B cell (primary cell): Measurements from ENCODE around the gene RTN4IP1. TPM values are rescaled to one million over a fixed set of nuclear protein-coding genes. Genes with fewer than 3 reads are reported as not detected.

Experiments used
- ATAC-seq: fragments of 200-7000 bp; cut with Tn5 transposase; one replicate; pipeline ENCODE4 v1.10.0; 2021; ENCODE audit warnings: low read depth, mild to moderate bottlenecking, moderate number of reproducible peaks, moderate library complexity
- CTCF ChIA-PET: fragments of 350-600 bp; sonication (Branson Sonifier 250); formaldehyde crosslinking; loops from one replicate; lab custom pipeline; 2021; ENCODE audit warnings: antibody characterized with exemption, inconsistent platforms; lab: Charles Lee
- POLR2A ChIA-PET: fragments of 350-600 bp; sonication (Branson Sonifier 250); formaldehyde crosslinking; loops from one replicate; lab custom pipeline; 2021; ENCODE audit warnings: antibody characterized with exemption; lab: Charles Lee
- DNase-seq: peaks from one replicate; pipeline ENCODE4 v3.0.0; 2013
- H2AFZ ChIP-seq: 2 replicates; pipeline ENCODE4 v1.6.1; 2012; ENCODE audit warnings: mild to moderate bottlenecking, low read depth, low read length; ENCODE audit not compliant: insufficient read depth, poor library complexity, severe bottlenecking
- H3K27ac ChIP-seq, 2 donors: 1 replicate in 1 of 2; 2 replicates in 1 of 2; pipeline ENCODE4 v1.5.1; 2012 to 2013; ENCODE audit warnings: low read length in 2 of 2, mild to moderate bottlenecking in 2 of 2, moderate library complexity in 1 of 2
- H3K27me3 ChIP-seq, 4 experiments: fragments of 200-600 bp in 1 of 4; sonication (generic) in 1 of 4; replicated peaks in 1 of 4; 1 replicate in 2 of 4; 2 replicates in 2 of 4; pipeline versions ENCODE4 v1.6.1 to v1.7.0; 2013 to 2016; ENCODE audit warnings: low read length in 3 of 4, mild to moderate bottlenecking in 2 of 4, mixed read lengths in 1 of 4, moderate library complexity in 1 of 4; ENCODE audit not compliant: insufficient read depth in 4 of 4, control insufficient read depth in 3 of 4; ENCODE audit errors: control extremely low read depth in 1 of 4
- H3K36me3 ChIP-seq, 2 experiments: replicated peaks in 1 of 2; 1 replicate in 1 of 2; 2 replicates in 1 of 2; pipeline versions ENCODE4 v1.6.1 to v1.7.1; 2013; ENCODE audit warnings: low read length in 1 of 2; ENCODE audit not compliant: insufficient read depth in 2 of 2, control insufficient read depth in 1 of 2; ENCODE audit errors: control extremely low read depth in 1 of 2, extremely low read depth in 1 of 2
- H3K4me1 ChIP-seq, 2 donors: fragments of 200-600 bp in 1 of 2; sonication (generic) in 1 of 2; 1 replicate in 1 of 2; 2 replicates in 1 of 2; pipeline versions ENCODE4 v1.5.1 to v1.6.1; 2013 to 2017; ENCODE audit warnings: low read length in 2 of 2; ENCODE audit not compliant: control insufficient read depth in 2 of 2, insufficient read depth in 2 of 2
- H3K4me2 ChIP-seq: replicated peaks from 2 replicates; pipeline ENCODE3; 2012; ENCODE audit warnings: mild to moderate bottlenecking, low read depth, low read length; ENCODE audit not compliant: poor library complexity, severe bottlenecking
- H3K4me3 ChIP-seq, 5 experiments: fragments of 200-600 bp in 1 of 5; sonication (generic) in 1 of 5; 1 replicate in 3 of 5; 2 replicates in 2 of 5; pipeline versions ENCODE4 v1.5.1 to v1.7.0; 2011 to 2016; ENCODE audit warnings: low read length in 4 of 5, mild to moderate bottlenecking in 4 of 5, low read depth in 2 of 5, control low read depth in 1 of 5, moderate library complexity in 1 of 5; ENCODE audit not compliant: insufficient read depth in 1 of 5; ENCODE audit errors: control extremely low read depth in 1 of 5, extremely low read depth in 1 of 5
- H3K79me2 ChIP-seq: fragments of 200-600 bp; sonication (generic); one replicate; pipeline ENCODE4 v1.6.0; 2016; ENCODE audit warnings: low read length; ENCODE audit not compliant: control insufficient read depth, insufficient read depth
- H3K9ac ChIP-seq: fragments of 200-600 bp; sonication (generic); 2 replicates; pipeline ENCODE4 v1.6.1; 2017; ENCODE audit warnings: mild to moderate bottlenecking, low read length, moderate library complexity
- H3K9me3 ChIP-seq, 3 donors: one replicate each; pipeline versions ENCODE4 v1.6.1 to v1.7.1; 2013; ENCODE audit warnings: low read length in 2 of 3; ENCODE audit not compliant: control insufficient read depth in 2 of 3, insufficient read depth in 1 of 3; ENCODE audit errors: control extremely low read depth in 1 of 3
- H4K20me1 ChIP-seq: 2 replicates; pipeline ENCODE4 v1.6.0; 2012; ENCODE audit warnings: mild to moderate bottlenecking, low read length; ENCODE audit not compliant: insufficient read depth, control insufficient read depth, poor library complexity, severe bottlenecking
- H3K27ac Mint-ChIP-seq: one replicate; pipeline ENCODE4 v1.8.0; 2021; ENCODE audit warnings: mixed read lengths
- H3K27me3 Mint-ChIP-seq: one replicate; pipeline ENCODE4 v1.8.0; 2021; ENCODE audit warnings: mixed read lengths
- H3K4me1 Mint-ChIP-seq: one replicate; pipeline ENCODE4 v1.8.0; 2021; ENCODE audit warnings: mixed read lengths
- H3K4me3 Mint-ChIP-seq: one replicate; pipeline ENCODE4 v1.8.0; 2021; ENCODE audit warnings: mixed read lengths
- H3K9me3 Mint-ChIP-seq: one replicate; pipeline ENCODE4 v1.8.0; 2022; ENCODE audit warnings: mixed read lengths; ENCODE audit not compliant: insufficient read depth
- EZH2 ChIP-seq: IDR thresholded peaks from 2 replicates; pipeline ENCODE4 v1.6.1; 2012; ENCODE audit warnings: borderline replicate concordance, low read depth, mild to moderate bottlenecking, moderate library complexity, low read length; ENCODE audit not compliant: insufficient read depth, poor library complexity, severe bottlenecking
- WGBS: methylation state at CpG from one replicate; pipeline ENCODE4 v1.1.5; 2013; ENCODE audit warnings: missing lambda C conversion rate; ENCODE audit not compliant: insufficient coverage; 5-methylcytosine and 5-hydroxymethylcytosine counted together
- intact Hi-C: fragments of 100-400 bp; cut with micrococcal nuclease; formaldehyde crosslinking; loops from one replicate; pipeline ENCODE4 v1.10.0; 2022
- polyA plus RNA-seq: library from polyadenylated mRNA; depleted of rRNA; stranded (reverse); fragments of >200 nt; gene quantifications from 2 replicates; pipeline ENCODE4 v1.2.3, GENCODE V29; 2012
- total RNA-seq, 2 donors: library from RNA; stranded (reverse); fragments of 120-200 nt in 1 of 2; gene quantifications; 1 replicate in 1 of 2; 2 replicates in 1 of 2; pipeline versions ENCODE4 v1.2.3 to v1.2.4, GENCODE V29; 2013 to 2022
- TF ChIP-seq, protein P1 (sequence below): fragments of 200-600 bp; IDR thresholded peaks from one replicate; pipeline ENCODE4 v1.8.0; 2022; ENCODE audit warnings: antibody characterized with exemption, mild to moderate bottlenecking

The RTN4IP1 gene
- total and polyA plus RNA-seq, 2 donors (not counting 1 experiment from before 2014, with no cell fraction given) = 9.4 to 12.1 TPM

DNA sequence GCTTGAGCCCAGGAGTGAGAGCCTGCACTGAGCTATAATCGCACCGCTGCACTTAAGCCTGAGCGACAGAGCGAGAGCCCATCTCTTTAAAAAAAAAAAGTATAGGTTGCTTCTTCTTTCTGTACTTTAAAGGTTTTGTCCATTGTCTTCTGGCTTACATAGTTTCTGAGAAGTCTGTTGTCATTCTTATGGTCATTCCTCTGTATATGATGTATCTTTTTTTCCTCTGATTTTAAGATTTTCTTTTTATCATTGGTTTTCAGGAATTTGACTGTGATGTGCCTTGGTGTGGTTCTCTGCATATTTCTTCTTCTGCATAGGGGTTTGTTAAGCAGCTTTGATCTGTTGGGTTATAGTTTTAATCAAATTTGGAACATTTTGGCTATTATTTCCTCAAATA lies 29.2 kb upstream of the RTN4IP1 start:
- Histone ChIP-seq H3K27ac (peak overlapping the region in 1 of 2 donors; percentile 46), H2AFZ (no peak overlapping the region), H4K20me1 (no peaks in the 10 kb centered on the region), H3K9ac (no peak overlapping the region), H3K4me3 (no peak overlapping the region), H3K27me3 (no peaks in the 10 kb centered on the region), H3K36me3 (peaks cover 21 to 88% of the 10 kb centered on the region in 2 experiments), H3K79me2 (peaks cover 55% of the 10 kb centered on the region), H3K4me2 (no peak overlapping the region), H3K4me1 (peaks cover 7 to 10% of the 10 kb centered on the region in 2 donors), H3K9me3 (peaks cover 5 to 13% (median 12%) of the 10 kb centered on the region in 3 donors)
- Mint-ChIP-seq H3K9me3 (peaks cover 4% of the 10 kb centered on the region), H3K27me3 (no peaks in the 10 kb centered on the region), H3K27ac (no peak overlapping the region), H3K4me3 (no peak overlapping the region), H3K4me1 (peaks cover 33% of the 10 kb centered on the region)
- ChIA-PET POLR2A (no interaction called here), CTCF (interaction anchor here (0.7 to 1.9 kb wide), 6 partner anchors 8 to 322 kb away, joined by 3 to 6 read pairs (median 3); no protein-coding TSS in a partner anchor)
- DNase-seq (peak; percentile 24), ATAC-seq (no peak)
- TF ChIP-seq EZH2 = no peak
- TF ChIP-seq, protein P1, sequence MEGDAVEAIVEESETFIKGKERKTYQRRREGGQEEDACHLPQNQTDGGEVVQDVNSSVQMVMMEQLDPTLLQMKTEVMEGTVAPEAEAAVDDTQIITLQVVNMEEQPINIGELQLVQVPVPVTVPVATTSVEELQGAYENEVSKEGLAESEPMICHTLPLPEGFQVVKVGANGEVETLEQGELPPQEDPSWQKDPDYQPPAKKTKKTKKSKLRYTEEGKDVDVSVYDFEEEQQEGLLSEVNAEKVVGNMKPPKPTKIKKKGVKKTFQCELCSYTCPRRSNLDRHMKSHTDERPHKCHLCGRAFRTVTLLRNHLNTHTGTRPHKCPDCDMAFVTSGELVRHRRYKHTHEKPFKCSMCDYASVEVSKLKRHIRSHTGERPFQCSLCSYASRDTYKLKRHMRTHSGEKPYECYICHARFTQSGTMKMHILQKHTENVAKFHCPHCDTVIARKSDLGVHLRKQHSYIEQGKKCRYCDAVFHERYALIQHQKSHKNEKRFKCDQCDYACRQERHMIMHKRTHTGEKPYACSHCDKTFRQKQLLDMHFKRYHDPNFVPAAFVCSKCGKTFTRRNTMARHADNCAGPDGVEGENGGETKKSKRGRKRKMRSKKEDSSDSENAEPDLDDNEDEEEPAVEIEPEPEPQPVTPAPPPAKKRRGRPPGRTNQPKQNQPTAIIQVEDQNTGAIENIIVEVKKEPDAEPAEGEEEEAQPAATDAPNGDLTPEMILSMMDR = no peak
- intact Hi-C loops = no loop called here
- WGBS = no CpG with 5 or more reads among the region's 4 CpGs

DNA sequence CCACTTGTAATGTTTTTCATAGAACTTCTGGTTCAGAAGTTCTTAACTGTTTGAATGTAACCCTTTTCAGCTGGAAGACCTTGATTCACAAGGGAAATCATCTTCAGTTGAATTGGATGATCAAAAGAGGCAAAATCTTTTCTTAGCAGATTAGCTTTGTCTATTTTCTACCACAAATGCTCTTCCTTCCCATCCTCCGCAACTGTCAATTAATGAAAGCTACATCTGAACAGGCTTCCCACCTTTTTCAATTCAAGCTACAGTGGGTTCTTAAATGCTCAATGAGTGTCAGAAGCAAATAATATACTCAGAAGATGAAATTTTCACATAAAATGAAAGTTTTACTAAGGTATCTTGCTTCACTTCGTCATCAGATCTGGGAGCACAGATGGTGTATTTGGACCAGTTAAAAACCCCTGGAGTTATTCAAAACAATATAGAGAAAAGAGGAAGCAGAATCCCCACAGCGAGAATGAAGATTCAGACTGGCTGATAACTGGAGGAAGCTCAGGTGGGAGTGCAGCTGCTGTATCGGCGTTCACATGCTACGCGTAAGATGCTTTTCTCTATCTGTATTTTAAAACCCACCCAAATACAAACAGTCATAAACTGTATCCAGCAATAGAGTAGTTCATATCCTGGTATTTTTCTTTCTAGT lies 19.5 kb upstream of the RTN4IP1 start:
- CTCF ChIA-PET = interaction anchor here (0.8 to 2.7 kb wide), 16 partner anchors 10 to 331 kb away, joined by 3 to 12 read pairs (median 4); partner anchors contain the start of gene RTN4IP1
- Histone ChIP-seq H3K9me3 (no peaks in the 10 kb centered on the region), H4K20me1 (no peaks in the 10 kb centered on the region), H3K4me1 (peaks cover 19 to 24% of the 10 kb centered on the region in 2 donors), H3K4me3 (peak overlapping the region; percentile 38 to 87 (median 58)), H3K27me3 (no peaks in the 10 kb centered on the region), H3K4me2 (peak overlapping the region; percentile 66), H3K36me3 (peaks cover 11 to 40% of the 10 kb centered on the region in 2 experiments), H3K9ac (peak overlapping the region; percentile 59), H2AFZ (peak overlapping the region; percentile 71), H3K79me2 (peaks cover 92% of the 10 kb centered on the region), H3K27ac (peak overlapping the region; percentile 82 to 94)
- POLR2A ChIA-PET = interaction anchor here (0.6 to 2.2 kb wide), 6 partner anchors 11 to 325 kb away, joined by 3 to 12 read pairs (median 4); partner anchors contain the start of genes CD24, QRSL1 and RTN4IP1
- peak overlapping the region; percentile 87 for H3K4me3 Mint-ChIP-seq
- TF ChIP-seq, protein P1 = no peak
- no peak for TF ChIP-seq EZH2
- DNase-seq (peak; percentile 76), ATAC-seq (peak; percentile 96)
- H3K9me3 Mint-ChIP-seq = no peaks in the 10 kb centered on the region
- no peaks in the 10 kb centered on the region for H3K27me3 Mint-ChIP-seq
- intact Hi-C loops = loop anchor here (1.0 kb wide), 3 partner anchors 10 to 19 kb away; partner anchors contain the start of genes QRSL1 and RTN4IP1
- H3K27ac Mint-ChIP-seq = peak overlapping the region; percentile 97
- H3K4me1 Mint-ChIP-seq = peaks cover 46% of the 10 kb centered on the region
- no CpG with 5 or more reads among the region's 7 CpGs for WGBS
